ENCODE measurements around the gene MT1H.

GRCh38 chr16:56653218-56653617 lies 16.4 kb upstream of the MT1H start:
- TF ChIP-seq EP300 (IDR thresholded peaks at IDR 0.05) (no peak), POLR2A (IDR thresholded peaks at IDR 0.05) (no peak), CTCF (IDR thresholded peaks at IDR 0.05) (no peak), POLR2AphosphoS5 (IDR thresholded peaks at IDR 0.05) (no peak)
